ENCODE results near the gene EFCAB9. TPM values are rescaled to one million over a fixed set of nuclear protein-coding genes. Genes with fewer than 3 reads are reported as not detected.

EFCAB9 gene
- polyA plus RNA-seq, 1 of the 3 experiments (the other 2 are of a cell fraction): 0.10 TPM

DNA sequence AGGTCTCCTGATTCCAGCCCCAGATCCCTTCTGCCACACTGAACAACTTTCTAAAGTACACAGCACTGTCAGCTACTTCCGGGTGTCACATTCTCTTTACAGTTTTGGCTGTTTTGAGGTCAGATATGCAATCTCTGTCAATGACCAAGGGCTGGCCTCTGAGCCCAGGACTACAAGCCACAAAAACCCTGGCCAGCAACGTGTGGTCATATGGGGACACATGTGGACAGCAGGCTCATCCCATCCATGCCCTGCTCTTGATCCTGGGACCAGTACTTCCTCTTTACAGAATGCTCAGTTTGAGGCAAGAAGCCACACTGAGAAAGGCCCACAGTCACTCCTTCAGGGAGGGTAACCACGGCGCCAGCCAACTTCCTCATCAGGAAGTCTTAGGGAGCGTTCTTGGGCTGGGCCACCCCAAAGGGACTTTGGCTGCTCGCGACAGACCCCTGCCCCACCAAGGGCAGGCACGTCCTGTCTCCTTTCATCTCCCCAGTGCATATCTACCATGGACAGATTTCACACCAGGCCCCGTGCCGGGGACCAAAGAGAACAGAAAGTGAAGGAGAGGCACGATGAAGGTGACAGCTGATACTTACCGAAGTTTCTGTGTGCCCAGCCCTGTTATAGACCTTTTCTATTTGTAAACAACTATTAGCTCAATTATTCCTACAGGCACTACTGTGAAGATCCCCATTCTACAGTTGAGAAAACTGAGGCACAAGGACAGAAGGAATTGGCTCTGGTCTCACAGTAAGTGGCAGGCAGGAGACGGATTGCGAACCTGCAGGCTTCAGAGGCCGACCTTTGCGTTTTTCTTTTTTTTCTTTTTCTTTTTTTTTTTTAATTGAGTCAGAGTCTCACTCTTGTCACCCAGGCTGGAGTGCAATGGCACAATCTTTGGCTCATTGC lies 43.2 kb upstream of the EFCAB9 start:
- TF ChIP-seq, protein P1, sequence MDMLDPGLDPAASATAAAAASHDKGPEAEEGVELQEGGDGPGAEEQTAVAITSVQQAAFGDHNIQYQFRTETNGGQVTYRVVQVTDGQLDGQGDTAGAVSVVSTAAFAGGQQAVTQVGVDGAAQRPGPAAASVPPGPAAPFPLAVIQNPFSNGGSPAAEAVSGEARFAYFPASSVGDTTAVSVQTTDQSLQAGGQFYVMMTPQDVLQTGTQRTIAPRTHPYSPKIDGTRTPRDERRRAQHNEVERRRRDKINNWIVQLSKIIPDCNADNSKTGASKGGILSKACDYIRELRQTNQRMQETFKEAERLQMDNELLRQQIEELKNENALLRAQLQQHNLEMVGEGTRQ (IDR thresholded peaks at IDR 0.05; ENCODE audit: borderline replicate concordance, low read depth, low read length): no peak
- Histone ChIP-seq H3K36me3 (replicated peaks in 1 of 2; ENCODE audit: control insufficient read depth in 1 of 2, insufficient read depth in 2 of 2, low read length in 1 of 2) (peaks cover 0 to 3% of the 10 kb centered on the region in 2 experiments), H3K27ac (ENCODE audit: low read depth in 2 of 2, low read length in 1 of 2) (no peak overlapping the region), H3K9me3 (no peaks in the 10 kb centered on the region), H2AFZ (ENCODE audit: low read depth) (no peak overlapping the region), H3K4me1 (ENCODE audit: control insufficient read depth in 1 of 2, insufficient read depth in 2 of 2, low read depth in 1 of 2, low read length in 1 of 2) (peaks cover 0 to 5% of the 10 kb centered on the region in 2 experiments; a peak in 1 of 4 replicates), H3K9ac (no peak overlapping the region), H3F3A (replicated peaks; ENCODE audit: insufficient read depth) (no peaks in the 10 kb centered on the region), H3K79me2 (ENCODE audit: insufficient read depth) (0 out of 2 replicates have a peak, but pooled peaks cover 3% of the 10 kb centered on the region), H3K4me3 (ENCODE audit: low read depth in 2 of 2, low read length in 1 of 2) (no peak overlapping the region), H3K4me2 (no peak overlapping the region), H3K27me3 (ENCODE audit: insufficient read depth) (no peaks in the 10 kb centered on the region), H3K9me2 (no peaks in the 10 kb centered on the region), H4K20me1 (ENCODE audit: insufficient read depth) (no peaks in the 10 kb centered on the region)
- POLR2A ChIA-PET: no interaction called here
- DNase-seq: no peak
- CTCF ChIA-PET: no interaction called here
- 96% methylated on average over 16 of the region's 16 CpGs for WGBS (ENCODE audit: low lambda C conversion rate)

GRCh38 chr5:172151661-172152210 lies 42.2 kb upstream of the EFCAB9 start:
- CTCF ChIA-PET: no interaction called here
- Histone ChIP-seq H3K4me3 (ENCODE audit: low read depth in 2 of 2, low read length in 1 of 2) (no peak overlapping the region), H3K36me3 (replicated peaks in 1 of 2; ENCODE audit: control insufficient read depth in 1 of 2, insufficient read depth in 2 of 2, low read length in 1 of 2) (peaks cover 3 to 4% of the 10 kb centered on the region in 2 experiments), H3K9me3 (no peaks in the 10 kb centered on the region), H4K20me1 (ENCODE audit: insufficient read depth) (no peaks in the 10 kb centered on the region), H3K4me2 (no peak overlapping the region), H3K27ac (ENCODE audit: low read depth in 2 of 2, low read length in 1 of 2) (no peak overlapping the region), H2AFZ (ENCODE audit: low read depth) (no peak overlapping the region), H3K9me2 (no peaks in the 10 kb centered on the region), H3F3A (replicated peaks; ENCODE audit: insufficient read depth) (no peaks in the 10 kb centered on the region), H3K4me1 (ENCODE audit: control insufficient read depth in 1 of 2, insufficient read depth in 2 of 2, low read depth in 1 of 2, low read length in 1 of 2) (peaks cover 0 to 5% of the 10 kb centered on the region in 2 experiments; a peak in 1 of 4 replicates), H3K9ac (no peak overlapping the region), H3K79me2 (ENCODE audit: insufficient read depth) (0 out of 2 replicates have a peak, but pooled peaks cover 3% of the 10 kb centered on the region), H3K27me3 (ENCODE audit: insufficient read depth) (no peaks in the 10 kb centered on the region)
- 91% methylated on average over 9 of the region's 10 CpGs for WGBS (ENCODE audit: low lambda C conversion rate)
- DNase-seq: no peak
- POLR2A ChIA-PET: no interaction called here
- no peak for TF ChIP-seq GATA2 (CRISPR knock-in tag; IDR thresholded peaks at IDR 0.05)
- no peak for TF ChIP-seq MXI1 (IDR thresholded peaks at IDR 0.05; ENCODE audit: low read depth, low read length)
- no peak for TF ChIP-seq NRF1 (IDR thresholded peaks at IDR 0.05; ENCODE audit: low read depth, low read length)
- TF ChIP-seq, protein P2, sequence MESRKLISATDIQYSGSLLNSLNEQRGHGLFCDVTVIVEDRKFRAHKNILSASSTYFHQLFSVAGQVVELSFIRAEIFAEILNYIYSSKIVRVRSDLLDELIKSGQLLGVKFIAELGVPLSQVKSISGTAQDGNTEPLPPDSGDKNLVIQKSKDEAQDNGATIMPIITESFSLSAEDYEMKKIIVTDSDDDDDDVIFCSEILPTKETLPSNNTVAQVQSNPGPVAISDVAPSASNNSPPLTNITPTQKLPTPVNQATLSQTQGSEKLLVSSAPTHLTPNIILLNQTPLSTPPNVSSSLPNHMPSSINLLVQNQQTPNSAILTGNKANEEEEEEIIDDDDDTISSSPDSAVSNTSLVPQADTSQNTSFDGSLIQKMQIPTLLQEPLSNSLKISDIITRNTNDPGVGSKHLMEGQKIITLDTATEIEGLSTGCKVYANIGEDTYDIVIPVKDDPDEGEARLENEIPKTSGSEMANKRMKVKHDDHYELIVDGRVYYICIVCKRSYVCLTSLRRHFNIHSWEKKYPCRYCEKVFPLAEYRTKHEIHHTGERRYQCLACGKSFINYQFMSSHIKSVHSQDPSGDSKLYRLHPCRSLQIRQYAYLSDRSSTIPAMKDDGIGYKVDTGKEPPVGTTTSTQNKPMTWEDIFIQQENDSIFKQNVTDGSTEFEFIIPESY (IDR thresholded peaks at IDR 0.05; ENCODE audit: borderline replicate concordance, low read depth): no peak
- TF ChIP-seq RXRA (IDR thresholded peaks at IDR 0.05; ENCODE audit: borderline replicate concordance, low read depth): no peak
- TF ChIP-seq, protein P3, sequence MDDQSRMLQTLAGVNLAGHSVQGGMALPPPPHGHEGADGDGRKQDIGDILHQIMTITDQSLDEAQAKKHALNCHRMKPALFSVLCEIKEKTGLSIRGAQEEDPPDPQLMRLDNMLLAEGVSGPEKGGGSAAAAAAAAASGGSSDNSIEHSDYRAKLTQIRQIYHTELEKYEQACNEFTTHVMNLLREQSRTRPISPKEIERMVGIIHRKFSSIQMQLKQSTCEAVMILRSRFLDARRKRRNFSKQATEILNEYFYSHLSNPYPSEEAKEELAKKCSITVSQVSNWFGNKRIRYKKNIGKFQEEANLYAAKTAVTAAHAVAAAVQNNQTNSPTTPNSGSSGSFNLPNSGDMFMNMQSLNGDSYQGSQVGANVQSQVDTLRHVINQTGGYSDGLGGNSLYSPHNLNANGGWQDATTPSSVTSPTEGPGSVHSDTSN (IDR thresholded peaks at IDR 0.05): no peak
- no peak for TF ChIP-seq USF1 (IDR thresholded peaks at IDR 0.05; ENCODE audit: borderline replicate concordance, low read depth)
- TF ChIP-seq, protein P4, sequence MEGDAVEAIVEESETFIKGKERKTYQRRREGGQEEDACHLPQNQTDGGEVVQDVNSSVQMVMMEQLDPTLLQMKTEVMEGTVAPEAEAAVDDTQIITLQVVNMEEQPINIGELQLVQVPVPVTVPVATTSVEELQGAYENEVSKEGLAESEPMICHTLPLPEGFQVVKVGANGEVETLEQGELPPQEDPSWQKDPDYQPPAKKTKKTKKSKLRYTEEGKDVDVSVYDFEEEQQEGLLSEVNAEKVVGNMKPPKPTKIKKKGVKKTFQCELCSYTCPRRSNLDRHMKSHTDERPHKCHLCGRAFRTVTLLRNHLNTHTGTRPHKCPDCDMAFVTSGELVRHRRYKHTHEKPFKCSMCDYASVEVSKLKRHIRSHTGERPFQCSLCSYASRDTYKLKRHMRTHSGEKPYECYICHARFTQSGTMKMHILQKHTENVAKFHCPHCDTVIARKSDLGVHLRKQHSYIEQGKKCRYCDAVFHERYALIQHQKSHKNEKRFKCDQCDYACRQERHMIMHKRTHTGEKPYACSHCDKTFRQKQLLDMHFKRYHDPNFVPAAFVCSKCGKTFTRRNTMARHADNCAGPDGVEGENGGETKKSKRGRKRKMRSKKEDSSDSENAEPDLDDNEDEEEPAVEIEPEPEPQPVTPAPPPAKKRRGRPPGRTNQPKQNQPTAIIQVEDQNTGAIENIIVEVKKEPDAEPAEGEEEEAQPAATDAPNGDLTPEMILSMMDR (IDR thresholded peaks at IDR 0.05): no peak
- TF ChIP-seq YY1 (IDR thresholded peaks at IDR 0.05; ENCODE audit: low read depth): no peak
- no peak for TF ChIP-seq RFX5 (IDR thresholded peaks at IDR 0.05; ENCODE audit: low read length)
- TF ChIP-seq SIN3A (IDR thresholded peaks at IDR 0.05; ENCODE audit: borderline replicate concordance, low read depth, low read length): no peak
- no peak for TF ChIP-seq JUND (IDR thresholded peaks at IDR 0.05)
